Duodenal mucosa (tissue), 2 donors: ENCODE results near the gene RAB6B.

ENCODE experiments used
- H3K27ac ChIP-seq: one replicate; pipeline ENCODE4 v1.7.0; 2013; ENCODE audit warnings: low read depth, low read length
- H3K27me3 ChIP-seq, 2 donors: one replicate each; pipeline ENCODE4 v1.7.0; 2013; ENCODE audit warnings: low read length in 2 of 2, control low read depth in 1 of 2; ENCODE audit not compliant: insufficient read depth in 2 of 2, control insufficient read depth in 1 of 2
- H3K36me3 ChIP-seq, 2 donors: one replicate each; pipeline ENCODE4 v1.7.0; 2013; ENCODE audit warnings: low read length in 2 of 2, control low read depth in 1 of 2; ENCODE audit not compliant: insufficient read depth in 2 of 2, control insufficient read depth in 1 of 2
- H3K4me1 ChIP-seq, 2 donors: one replicate each; pipeline ENCODE4 v1.7.0; 2013; ENCODE audit warnings: low read length in 2 of 2, control low read depth in 1 of 2; ENCODE audit not compliant: insufficient read depth in 2 of 2, control insufficient read depth in 1 of 2
- H3K4me3 ChIP-seq, 2 donors: one replicate each; pipeline ENCODE4 v1.7.0; 2013; ENCODE audit warnings: low read length in 2 of 2, low read depth in 1 of 2
- H3K9ac ChIP-seq, 2 donors: one replicate each; pipeline ENCODE4 v1.7.0; 2013; ENCODE audit warnings: low read length in 2 of 2, low read depth in 1 of 2
- H3K9me3 ChIP-seq, 2 donors: one replicate each; pipeline ENCODE4 v1.7.0; 2013; ENCODE audit warnings: low read length in 2 of 2, control low read depth in 1 of 2; ENCODE audit not compliant: control insufficient read depth in 1 of 2

RAB6B gene

GRCh38 chr3:133915685-133916658 is 20.3 kb upstream of the RAB6B start:
- Histone ChIP-seq H3K27ac (no peak overlapping the region), H3K36me3 (no peaks in the 10 kb centered on the region), H3K27me3 (peaks cover 4 to 30% of the 10 kb centered on the region in 2 donors), H3K9ac (no peak overlapping the region), H3K4me1 (no peaks in the 10 kb centered on the region), H3K4me3 (no peak overlapping the region), H3K9me3 (peaks cover 0 to 4% of the 10 kb centered on the region in 2 donors)

- H3K9me3 ChIP-seq, result peaks cover 0 to 4% of the 10 kb centered on the region in 2 donors
- no peaks in the 10 kb centered on the region for H3K4me1 ChIP-seq
- H3K27ac ChIP-seq, result no peak overlapping the region
- no peaks in the 10 kb centered on the region for H3K36me3 ChIP-seq
- H3K4me3 ChIP-seq, result no peak overlapping the region
- H3K9ac ChIP-seq, result no peak overlapping the region
- H3K27me3 ChIP-seq, result peaks cover 6 to 30% of the 10 kb centered on the region in 2 donors
Measured at GRCh38 chr3:133914839-133915600, 19.3 kb upstream of the RAB6B start.

GRCh38 chr3:133910422-133910821 is 14.7 kb upstream of the RAB6B start:
- H3K4me3 ChIP-seq, result no peak overlapping the region
- H3K9ac ChIP-seq, result no peak overlapping the region
- H3K4me1 ChIP-seq, result no peaks in the 10 kb centered on the region
- no peaks in the 10 kb centered on the region for H3K36me3 ChIP-seq
- H3K27ac ChIP-seq, result no peak overlapping the region
- peaks cover 5 to 17% of the 10 kb centered on the region in 2 donors for H3K27me3 ChIP-seq
- no peaks in the 10 kb centered on the region for H3K9me3 ChIP-seq

- no peaks in the 10 kb centered on the region for H3K36me3 ChIP-seq
- H3K4me1 ChIP-seq, result no peaks in the 10 kb centered on the region
- no peak overlapping the region for H3K27ac ChIP-seq
- H3K9ac ChIP-seq, result no peak overlapping the region
- no peak overlapping the region for H3K4me3 ChIP-seq
- H3K9me3 ChIP-seq, result no peaks in the 10 kb centered on the region
- peaks cover 0 to 2% of the 10 kb centered on the region in 2 donors for H3K27me3 ChIP-seq
Measured at GRCh38 chr3:133905376-133905775, 9.7 kb upstream of the RAB6B start.

- Histone ChIP-seq H3K36me3 (no peaks in the 10 kb centered on the region), H3K27me3 (peaks cover 9 to 10% of the 10 kb centered on the region in 2 donors), H3K9ac (no peak overlapping the region)
Measured at GRCh38 chr3:133901847-133902246, 6.2 kb upstream of the RAB6B start.

GRCh38 chr3:133901083-133901482 is 5.4 kb upstream of the RAB6B start:
- H3K9ac ChIP-seq, result no peak overlapping the region
- no peaks in the 10 kb centered on the region for H3K36me3 ChIP-seq
- H3K9me3 ChIP-seq, result no peaks in the 10 kb centered on the region
- peaks cover 0 to 3% of the 10 kb centered on the region in 2 donors for H3K4me1 ChIP-seq
- H3K27ac ChIP-seq, result no peak overlapping the region
- H3K27me3 ChIP-seq, result peaks cover 16 to 18% of the 10 kb centered on the region in 2 donors
- no peak overlapping the region for H3K4me3 ChIP-seq

More at GRCh38 chr3:133901847-133902246, 6.2 kb upstream of the RAB6B start:
- Histone ChIP-seq H3K9me3 (no peaks in the 10 kb centered on the region), H3K27ac (no peak overlapping the region), H3K4me3 (no peak overlapping the region), H3K4me1 (no peaks in the 10 kb centered on the region)

GRCh38 chr3:133899311-133899710 is 3.6 kb upstream of the RAB6B start:
- Histone ChIP-seq H3K27me3 (peaks cover 25% of the 10 kb centered on the region in 2 donors), H3K9me3 (no peaks in the 10 kb centered on the region), H3K36me3 (no peaks in the 10 kb centered on the region), H3K4me1 (peaks cover 0 to 10% of the 10 kb centered on the region in 2 donors), H3K9ac (no peak overlapping the region), H3K4me3 (no peak overlapping the region), H3K27ac (no peak overlapping the region)

GRCh38 chr3:133897547-133897946 is 1.9 kb upstream of the RAB6B start:
- Histone ChIP-seq H3K9ac (no peak overlapping the region), H3K27me3 (peaks cover 30% of the 10 kb centered on the region in 2 donors), H3K4me3 (no peak overlapping the region), H3K27ac (no peak overlapping the region), H3K36me3 (no peaks in the 10 kb centered on the region), H3K4me1 (peaks cover 0 to 10% of the 10 kb centered on the region in 2 donors), H3K9me3 (no peaks in the 10 kb centered on the region)

- Histone ChIP-seq H3K27me3 (peaks cover 30% of the 10 kb centered on the region in 2 donors), H3K4me3 (peak overlapping the region; percentile 50 to 59), H3K9ac (no peak overlapping the region), H3K4me1 (peaks cover 0 to 10% of the 10 kb centered on the region in 2 donors), H3K27ac (no peak overlapping the region), H3K36me3 (no peaks in the 10 kb centered on the region), H3K9me3 (no peaks in the 10 kb centered on the region)
Measured at GRCh38 chr3:133896002-133896761, 500 bp upstream of the RAB6B start.
